ENCODE results near the gene RAB41.
A peak's percentile ranks its signal among the peaks of the same experiment; 100 is the strongest.
"Not testable (repeated sequence)": the region's sequence is repeated elsewhere in the genome, so short reads cannot be mapped to it uniquely, and the experiment has no call there.

The RAB41 gene

GRCh38 chrX:70262952-70263567, 18.9 kb upstream of the RAB41 start:
- H3K4me3 ChIP-seq (ENCODE audit: low read depth, low read length): no peak overlapping the region
- peak; percentile 63 for TF ChIP-seq CTCF (IDR thresholded peaks at IDR 0.05; ENCODE audit: borderline replicate concordance, insufficient read depth, low read depth, low read length)

DNA sequence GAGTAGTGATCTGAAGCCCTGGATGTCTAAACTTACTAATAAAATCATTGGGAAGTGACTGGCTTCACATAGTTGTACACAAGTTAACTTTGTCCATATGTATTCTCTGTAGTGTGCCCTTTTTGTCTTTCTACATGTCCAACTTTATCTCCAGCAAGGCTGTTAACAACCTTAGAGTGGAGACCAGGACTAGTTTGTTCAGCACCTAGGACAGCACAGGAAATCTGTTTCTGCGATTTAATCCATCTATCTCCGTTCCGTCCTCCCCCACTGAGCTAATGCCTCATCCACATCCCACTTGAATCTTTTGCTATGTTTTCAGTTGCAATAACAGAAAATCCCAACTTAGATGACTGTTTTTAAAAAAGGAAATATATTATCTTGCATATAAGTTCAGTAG, 17.2 kb upstream of the RAB41 start:
- TF ChIP-seq CTCF (IDR thresholded peaks at IDR 0.05; ENCODE audit: borderline replicate concordance, insufficient read depth, low read depth, low read length): no peak
- no peak overlapping the region for H3K4me3 ChIP-seq (ENCODE audit: low read depth, low read length)

DNA sequence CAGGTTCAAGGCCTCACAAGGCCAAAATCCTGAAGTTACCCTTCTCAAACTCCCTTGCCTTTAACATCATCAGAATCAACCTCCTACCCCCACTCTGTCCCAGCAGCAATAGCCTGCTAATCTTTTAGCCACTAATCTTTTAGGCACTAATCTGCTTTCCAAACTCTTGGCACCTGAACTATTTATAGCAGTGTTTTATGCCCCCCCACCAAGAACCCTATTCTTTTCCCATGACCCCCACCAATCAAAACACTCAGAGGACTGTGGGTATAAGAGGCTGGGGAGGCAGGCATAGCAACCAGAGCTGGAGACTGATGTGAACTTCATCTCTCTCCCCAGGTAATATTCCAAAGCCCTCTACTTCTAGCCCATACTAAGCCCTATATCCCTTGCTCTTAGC, 13.9 kb upstream of the RAB41 start, which contains the start of gene ARR3:
ARR3 (plus strand) TSS at position 301 of the 400 bp plus-strand sequence. CDS start 1,052 bp downstream, outside the sequence.
- no peak for TF ChIP-seq CTCF (IDR thresholded peaks at IDR 0.05; ENCODE audit: borderline replicate concordance, insufficient read depth, low read depth, low read length)
- H3K4me3 ChIP-seq (ENCODE audit: low read depth, low read length): no peak within 1 kb of the TSS

GRCh38 chrX:70274029-70274428, 7.9 kb upstream of the RAB41 start:
- not testable (repeated sequence) for H3K4me3 ChIP-seq (ENCODE audit: low read depth, low read length)

GRCh38 chrX:70279081-70279480, 2.9 kb upstream of the RAB41 start:
- no peak for TF ChIP-seq CTCF (IDR thresholded peaks at IDR 0.05; ENCODE audit: borderline replicate concordance, insufficient read depth, low read depth, low read length)
- no peak overlapping the region for H3K4me3 ChIP-seq (ENCODE audit: low read depth, low read length)

DNA sequence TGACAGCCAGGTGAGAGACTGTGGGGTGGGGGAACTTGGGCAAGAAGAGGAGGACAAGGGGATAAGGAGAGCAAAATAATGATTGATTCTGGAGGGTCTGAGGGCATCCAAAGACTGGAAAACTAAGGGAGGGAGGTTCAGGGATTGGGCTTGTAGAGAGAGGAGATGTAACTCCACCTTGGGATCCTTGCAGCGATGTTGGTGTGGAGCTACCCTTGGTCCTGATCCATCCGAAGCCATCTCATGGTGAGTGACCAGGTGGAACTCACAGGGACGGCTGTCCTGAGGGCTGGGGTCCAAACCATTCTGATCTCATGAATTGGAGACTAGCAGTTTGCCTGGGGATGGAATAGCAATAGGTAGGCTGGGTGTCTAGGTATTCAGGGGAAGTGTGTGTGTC, 1.4 kb upstream of the RAB41 start:
- H3K4me3 ChIP-seq (ENCODE audit: low read depth, low read length): no peak overlapping the region
- TF ChIP-seq CTCF (IDR thresholded peaks at IDR 0.05; ENCODE audit: borderline replicate concordance, insufficient read depth, low read depth, low read length): no peak

GRCh38 chrX:70289168-70289792, 7.3 kb downstream of the RAB41 start:
- peak overlapping the region; percentile 55 for H3K4me3 ChIP-seq (ENCODE audit: low read depth, low read length)
- no peak for TF ChIP-seq CTCF (IDR thresholded peaks at IDR 0.05; ENCODE audit: borderline replicate concordance, insufficient read depth, low read depth, low read length)
